ENCODE measurements around the gene PRX.
A peak's percentile ranks its signal among the peaks of the same experiment; 100 is the strongest.
"Not testable (repeated sequence)": the region's sequence is repeated elsewhere in the genome, so short reads cannot be mapped to it uniquely, and the experiment has no call there.

PRX gene

DNA sequence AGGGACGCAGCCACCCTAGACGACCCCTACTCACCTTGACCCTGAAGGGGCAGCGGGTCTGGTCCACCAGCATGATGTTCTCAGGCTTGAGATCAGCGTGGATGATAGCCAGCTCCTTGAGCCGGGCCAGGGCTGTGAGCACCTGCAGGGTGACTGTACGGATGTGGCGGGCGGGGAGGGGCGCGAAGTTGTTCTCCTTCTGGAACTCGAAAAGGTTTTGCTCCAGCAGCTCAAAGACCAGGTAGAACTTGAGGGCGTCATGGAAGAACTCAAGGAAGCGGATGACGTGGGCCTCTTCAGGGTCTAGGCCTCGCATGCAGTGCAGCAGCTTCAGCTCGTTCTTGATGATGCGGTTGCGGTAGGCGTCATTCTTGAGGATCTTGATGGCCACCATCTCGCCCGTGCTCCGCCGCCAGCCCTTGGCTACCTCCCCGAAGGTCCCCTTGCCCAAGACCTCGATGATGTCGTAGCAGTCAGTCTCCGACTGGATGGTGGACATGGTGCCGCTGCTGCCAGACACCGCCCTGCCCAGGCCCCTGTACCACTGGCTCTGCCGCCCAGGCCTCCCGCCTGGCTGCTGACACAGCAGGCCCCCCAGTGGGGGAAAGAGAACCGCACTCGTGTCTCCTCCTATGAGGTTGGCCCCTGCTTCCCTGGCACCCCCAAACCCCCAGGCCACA lies 23.6 kb downstream of the PRX start:
- DNase-seq = no peak

DNA sequence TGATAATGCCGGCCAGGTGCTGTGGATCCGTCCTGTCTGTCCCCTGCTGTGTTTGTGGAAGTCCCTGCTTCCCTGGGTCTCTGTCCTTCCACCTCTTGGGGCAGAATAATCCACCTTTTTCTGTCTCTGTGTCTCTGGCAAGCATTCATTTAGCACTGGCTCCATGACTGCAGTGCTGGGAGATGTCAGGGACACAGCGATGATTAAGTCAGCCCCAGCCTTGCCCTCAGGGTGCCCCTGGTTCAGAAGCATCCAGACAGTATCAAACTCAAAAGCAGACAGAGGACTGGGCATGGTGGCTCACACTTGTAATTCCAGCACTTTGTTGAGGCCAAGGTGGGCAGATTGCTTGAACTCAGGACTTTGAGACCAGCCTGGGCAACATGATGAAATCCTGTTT lies 24.7 kb downstream of the PRX start:
- no peak for DNase-seq

DNA sequence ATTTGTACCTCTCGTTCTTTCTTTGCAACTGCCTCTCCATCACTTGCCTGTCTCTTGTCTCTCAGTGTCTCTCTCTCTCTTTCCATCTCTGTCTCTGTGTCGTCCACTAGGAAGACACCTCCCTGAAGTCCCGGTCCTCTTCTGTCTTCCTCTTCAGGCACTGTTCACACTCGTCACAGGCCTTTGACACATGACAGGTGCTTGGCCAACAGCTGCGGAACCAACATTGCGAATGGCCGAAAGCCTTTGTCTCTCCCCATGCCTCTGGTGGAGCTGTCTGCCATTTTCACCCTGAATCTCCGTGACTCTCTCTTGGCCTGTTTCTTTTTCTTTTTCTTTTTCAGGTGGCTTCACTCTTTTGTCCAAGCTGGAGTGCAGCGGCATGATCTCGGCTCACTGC lies 26.0 kb downstream of the PRX start:
- DNase-seq = no peak

DNA sequence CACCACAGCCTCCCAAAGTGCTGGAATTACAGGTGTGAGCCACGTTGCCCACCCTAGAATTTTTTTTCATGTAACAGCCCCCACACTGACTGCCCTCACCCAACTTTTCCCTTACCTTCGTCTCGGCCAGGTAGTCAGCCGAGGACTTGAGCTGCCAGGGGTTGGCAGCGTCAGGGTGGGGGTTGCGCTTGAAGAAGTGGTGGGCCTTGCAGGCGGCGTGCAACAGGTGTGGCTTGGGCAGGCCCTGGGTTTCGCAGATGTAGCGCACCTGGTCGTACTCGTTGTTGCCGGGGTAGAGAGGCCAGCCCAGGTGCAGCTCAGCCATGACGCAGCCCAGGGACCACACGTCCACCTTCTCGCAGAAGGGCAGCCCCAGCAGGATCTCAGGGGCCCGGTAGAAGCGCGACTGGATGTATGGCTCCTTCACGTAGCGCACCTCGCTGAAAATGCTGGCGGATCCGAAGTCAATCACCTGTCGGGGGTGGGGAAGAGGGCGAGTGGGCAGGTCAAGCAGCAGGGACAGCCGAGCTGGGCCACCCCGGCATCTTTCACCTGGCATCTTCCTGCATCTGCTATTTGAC lies 29.4 kb downstream of the PRX start:
- DNase-seq = no peak

DNA sequence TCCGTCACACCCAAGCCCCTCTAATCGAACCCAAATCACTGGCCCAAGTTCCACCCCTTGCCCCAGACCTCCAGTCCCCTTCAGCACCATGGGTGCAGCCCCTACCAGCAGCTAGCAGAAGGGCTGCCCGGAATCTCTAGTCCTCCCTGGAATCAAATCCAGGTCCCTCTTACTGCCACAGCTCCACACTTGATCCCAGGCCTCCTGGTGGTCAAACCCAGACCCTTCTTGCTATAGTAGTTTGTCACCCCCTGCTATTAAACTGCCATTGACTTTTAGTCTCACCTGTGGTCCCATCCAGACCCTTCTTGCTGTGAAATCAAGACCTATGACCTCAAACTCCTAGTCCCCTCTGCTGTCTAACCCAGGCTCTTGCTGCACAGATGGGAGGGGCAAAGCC lies 31.9 kb downstream of the PRX start:
- DNase-seq = no peak

DNA sequence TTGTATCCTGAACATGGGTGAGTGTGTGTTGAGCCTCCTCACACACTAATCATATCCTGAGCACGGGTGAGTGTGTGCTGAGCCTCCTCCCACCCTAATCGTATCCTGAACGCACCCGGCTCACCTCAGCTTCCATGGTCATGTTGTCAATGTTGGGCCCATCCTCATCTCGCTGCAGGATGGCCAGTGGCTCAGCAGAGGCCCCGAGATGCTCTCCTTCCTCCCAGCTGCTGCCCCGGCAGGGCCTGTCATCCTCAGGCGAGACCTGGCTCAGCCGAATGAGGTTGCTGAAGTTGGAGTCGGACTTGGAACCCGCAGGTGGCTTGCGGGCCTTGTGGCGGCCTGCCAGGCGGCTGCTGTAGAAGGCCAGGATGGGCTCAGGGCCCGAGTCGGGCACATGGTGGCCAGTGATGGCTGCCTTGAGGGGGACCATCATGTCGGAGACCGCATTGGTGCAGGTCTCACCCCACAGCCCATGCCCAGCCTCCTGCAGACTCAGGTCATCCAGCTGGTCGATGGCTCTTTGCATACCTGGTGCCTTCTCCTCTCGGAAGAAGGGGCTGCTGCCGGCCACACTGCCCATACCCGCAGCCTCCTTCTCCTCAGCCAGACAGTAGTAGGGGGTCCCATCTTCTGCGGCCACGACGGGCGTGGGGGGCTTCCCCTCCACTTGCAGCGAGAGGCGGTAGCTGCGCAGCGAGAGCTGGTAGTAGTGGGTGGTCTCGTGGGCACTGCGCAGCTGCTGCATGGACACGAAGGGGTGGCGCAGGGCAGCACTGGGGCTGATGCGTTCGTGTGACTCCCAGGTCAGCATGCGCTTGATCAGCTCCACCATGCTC lies 32.8 kb downstream of the PRX start:
- no peak for DNase-seq

DNA sequence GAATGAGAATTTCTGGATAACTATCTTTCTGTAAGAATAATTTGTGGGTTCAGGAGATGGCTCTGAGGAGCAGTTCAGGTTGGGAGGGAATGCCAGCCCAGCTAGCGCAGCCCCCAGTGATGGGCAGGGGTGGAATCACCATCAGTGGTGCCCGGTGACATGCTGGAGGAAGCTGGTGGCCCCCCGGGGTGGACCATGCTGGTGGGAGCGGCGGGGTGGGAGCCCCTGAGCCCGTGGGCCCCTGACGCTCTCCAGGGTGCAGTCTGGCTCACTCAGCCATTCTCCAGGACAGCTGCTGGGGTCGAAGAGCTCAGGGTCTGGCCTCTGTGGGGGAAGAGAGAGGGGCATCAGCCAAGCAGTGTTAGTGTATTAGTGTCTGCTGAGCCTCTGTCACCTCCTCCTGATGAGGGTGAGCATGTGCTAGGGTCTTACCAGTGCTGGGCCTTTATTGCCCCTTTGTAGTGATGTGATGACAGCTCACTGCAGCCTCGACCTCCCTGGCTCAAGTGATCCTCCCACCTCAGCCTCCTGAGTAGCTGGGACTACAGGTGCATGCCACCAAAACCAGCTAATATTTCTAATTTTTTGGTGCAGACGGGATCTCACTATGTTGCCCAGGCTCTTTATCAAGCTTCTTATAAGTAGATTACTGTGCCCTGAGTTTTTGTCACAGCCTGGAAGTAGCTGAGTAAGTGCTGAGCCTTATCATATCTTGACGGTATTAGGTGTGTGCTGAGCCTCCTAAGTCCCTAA lies 33.6 kb downstream of the PRX start:
- DNase-seq = no peak

DNA sequence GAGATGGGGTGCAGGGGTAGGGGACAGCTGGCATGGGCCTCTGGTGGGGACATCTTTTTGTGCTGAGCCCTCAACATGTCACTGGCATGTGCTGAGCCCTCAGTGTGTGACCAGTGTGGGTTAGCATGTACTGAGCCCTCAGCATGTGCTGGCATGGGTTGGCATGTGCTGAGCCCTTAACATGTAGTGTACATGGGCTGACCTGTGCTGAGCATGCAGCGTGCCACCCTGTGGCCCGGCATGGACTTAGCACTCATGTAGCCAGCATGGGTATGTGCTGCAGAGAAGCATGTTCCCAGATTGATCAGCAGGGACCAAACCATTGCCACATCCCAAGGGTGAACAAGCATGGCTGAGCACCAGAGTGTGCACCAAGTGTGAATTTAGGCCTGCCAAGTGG lies 34.7 kb downstream of the PRX start:
- DNase-seq = no peak

DNA sequence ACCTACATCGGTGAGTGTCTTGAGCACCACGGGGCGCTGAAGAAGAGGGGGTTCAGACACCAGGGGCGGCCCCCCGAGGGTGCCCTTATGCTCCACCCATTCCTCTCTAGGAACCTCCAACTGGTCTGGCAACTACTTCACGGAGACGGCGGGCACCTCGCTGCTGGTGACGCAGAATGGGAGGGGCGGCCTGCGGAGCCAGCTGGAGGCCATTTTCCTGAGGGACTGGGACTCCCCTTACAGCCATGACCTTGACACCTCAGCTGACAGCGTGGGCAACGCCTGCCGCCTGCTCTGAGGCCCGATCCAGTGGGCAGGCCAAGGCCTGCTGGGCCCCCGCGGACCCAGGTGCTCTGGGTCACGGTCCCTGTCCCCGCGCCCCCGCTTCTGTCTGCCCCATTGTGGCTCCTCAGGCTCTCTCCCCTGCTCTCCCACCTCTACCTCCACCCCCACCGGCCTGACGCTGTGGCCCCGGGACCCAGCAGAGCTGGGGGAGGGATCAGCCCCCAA lies 35.2 kb downstream of the PRX start:
- DNase-seq = no peak

DNA sequence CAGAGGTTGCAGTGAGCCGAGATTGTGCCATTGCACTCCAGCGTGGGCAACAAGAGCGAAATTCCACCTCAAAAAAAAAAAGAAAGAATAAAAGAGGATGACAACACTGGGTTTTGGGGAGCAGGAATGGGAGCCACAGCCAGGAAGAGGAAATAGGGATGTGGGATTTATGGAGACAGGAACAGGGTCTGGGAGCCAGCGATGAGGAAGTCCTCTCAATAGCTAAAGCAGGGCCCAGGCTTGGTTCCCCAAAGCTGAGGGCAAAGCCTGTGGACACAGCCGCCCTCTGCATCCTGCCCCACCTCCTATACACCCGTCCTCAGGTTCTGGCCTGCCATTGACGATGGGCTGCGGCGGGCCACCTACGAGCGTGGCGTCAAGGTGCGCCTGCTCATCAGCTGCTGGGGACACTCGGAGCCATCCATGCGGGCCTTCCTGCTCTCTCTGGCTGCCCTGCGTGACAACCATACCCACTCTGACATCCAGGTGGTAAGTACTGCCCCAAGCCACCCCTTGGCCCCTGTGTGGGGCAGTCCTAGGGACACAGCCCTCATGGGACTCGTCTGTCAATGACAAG lies 36.8 kb downstream of the PRX start:
- no peak for DNase-seq

DNA sequence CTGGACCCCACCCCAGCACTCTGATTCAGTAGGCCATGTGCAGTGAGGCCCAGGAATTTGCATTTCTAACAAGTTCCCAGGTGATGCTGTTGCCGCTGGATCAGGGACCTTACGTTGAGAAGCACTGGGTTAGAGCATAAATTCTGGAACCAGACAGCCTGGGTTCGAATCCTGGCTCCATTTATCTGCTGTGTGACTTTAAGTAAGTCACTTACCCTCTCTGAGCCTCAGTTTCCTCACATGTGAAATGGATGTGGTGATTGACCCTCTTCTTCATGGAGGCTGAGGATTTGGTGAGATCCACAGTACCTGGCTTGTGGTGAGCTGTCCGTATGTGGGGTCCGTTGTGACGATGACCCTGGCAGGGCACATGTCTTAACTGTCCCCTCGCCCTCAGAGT lies 39.1 kb downstream of the PRX start:
- DNase-seq = no peak

DNA sequence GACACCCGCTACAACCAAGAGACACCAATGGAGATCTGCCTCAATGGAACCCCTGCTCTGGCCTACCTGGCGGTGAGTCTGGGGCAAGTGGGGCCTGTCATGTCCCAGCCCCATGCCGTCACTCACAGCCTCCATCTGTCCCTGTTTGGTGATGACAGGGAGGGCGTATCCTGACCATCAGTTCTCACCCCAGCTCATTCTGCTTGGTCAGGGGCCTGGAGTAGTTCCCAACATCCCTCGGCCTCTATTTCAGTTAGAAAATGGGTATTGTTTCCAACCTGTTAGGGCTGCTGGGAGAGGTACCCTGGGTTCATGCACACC lies 41.4 kb downstream of the PRX start:
- DNase-seq = no peak

DNA sequence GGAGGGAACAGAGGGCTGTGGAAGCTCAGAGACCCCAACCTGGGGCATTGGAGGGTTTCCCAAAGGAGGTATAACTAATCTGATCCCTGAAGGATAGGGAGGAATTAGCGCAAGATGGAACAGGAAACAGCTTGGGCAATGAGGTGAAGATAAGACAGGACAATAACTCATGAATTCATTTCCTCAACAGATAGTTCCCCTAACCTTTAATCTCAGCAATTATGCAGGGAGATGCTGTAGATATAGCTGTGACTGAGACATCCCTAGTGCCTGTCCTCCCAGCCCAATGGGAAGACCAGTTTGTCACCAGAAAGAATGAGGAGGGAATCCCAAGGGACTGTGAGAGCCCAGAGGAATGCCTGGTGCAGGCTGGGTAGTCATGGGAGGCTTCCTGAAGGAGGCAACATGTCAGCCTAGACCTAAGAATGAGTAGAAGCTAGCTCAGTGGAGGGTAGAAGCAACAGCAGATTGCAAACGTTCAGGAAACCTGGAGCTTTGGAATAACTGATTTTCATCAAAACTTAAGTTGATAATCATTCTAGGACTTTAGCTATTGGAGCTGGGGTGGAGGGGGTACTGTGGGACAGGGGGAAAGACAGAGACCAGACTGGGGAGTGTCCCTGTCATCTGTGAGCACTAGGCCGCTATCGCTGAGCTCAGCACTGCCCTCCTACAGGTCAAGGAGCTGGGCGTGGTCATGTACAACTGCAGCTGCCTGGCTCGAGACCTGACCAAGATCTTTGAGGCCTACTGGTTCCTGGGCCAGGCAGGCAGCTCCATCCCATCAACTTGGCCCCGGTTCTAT lies 42.0 kb downstream of the PRX start:
- DNase-seq = no peak

DNA sequence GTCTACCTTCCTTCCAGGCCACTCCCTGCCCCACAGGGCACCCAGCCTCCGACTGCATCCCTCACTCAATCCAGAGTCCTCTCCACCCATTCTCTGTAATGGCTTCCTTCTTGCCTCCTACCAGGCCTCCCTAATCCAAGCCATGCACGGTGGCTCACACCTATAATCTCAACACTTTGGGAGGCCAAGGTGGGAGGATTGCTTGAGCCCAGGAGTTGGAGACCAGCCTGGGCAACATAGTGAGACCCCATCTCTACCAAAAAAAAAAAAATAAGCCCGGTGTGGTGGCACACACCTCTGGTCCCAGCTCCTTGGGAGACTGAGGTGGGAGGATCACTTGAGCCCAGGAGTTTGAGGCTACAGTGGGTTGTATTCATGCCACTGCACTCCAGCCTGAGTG lies 42.9 kb downstream of the PRX start:
- DNase-seq = not testable (repeated sequence)

DNA sequence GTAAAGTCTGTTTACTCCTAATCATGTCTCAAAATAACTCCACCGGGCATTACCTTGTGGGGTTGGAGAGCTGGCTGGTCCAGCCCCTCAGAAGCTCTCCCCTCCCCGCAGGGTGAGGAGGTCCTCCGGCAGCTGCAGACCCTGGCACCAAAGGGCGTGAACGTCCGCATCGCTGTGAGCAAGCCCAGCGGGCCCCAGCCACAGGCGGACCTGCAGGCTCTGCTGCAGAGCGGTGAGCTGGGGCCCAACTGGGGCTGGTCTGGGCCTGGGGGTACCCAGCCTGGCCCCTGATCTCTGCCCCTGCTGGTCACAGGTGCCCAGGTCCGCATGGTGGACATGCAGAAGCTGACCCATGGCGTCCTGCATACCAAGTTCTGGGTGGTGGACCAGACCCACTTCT lies 43.4 kb downstream of the PRX start:
- DNase-seq = no peak

DNA sequence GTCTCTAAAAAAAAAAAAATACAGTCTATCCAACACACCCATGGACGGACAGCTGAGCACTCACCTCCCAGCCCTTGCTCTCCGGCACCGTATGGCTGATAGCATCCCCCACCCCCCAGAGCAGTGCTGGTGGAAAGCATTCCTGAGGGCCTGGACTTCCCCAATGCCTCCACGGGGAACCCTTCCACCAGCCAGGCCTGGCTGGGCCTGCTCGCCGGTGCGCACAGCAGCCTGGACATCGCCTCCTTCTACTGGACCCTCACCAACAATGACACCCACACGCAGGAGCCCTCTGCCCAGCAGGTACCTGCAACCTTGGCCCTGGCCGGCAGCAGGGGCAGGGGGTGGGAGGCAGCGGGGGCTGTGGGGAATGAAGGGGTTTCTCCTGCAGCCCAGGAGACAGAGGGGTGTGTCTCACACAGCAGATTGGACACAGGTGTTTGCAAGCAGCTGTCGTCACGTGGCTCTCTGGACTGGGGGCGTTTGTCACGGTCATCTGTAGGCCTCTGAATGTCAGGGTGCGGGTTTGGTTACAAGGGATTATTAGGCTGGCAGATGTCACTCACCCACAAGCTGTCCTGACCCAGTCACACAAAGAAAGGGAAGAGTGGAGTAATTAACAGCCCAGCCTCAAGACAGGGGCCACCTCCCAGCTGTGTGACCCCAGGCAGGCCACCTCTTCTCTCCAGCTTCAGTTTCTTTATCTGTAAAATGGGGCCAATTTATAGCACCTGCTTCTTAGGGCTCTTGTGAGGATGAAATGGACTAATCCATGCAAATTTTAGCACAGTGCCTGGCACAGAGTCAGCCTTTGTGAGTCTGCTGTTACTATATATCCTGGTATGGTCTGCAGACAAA lies 45.4 kb downstream of the PRX start:
- DNase-seq = no peak

DNA sequence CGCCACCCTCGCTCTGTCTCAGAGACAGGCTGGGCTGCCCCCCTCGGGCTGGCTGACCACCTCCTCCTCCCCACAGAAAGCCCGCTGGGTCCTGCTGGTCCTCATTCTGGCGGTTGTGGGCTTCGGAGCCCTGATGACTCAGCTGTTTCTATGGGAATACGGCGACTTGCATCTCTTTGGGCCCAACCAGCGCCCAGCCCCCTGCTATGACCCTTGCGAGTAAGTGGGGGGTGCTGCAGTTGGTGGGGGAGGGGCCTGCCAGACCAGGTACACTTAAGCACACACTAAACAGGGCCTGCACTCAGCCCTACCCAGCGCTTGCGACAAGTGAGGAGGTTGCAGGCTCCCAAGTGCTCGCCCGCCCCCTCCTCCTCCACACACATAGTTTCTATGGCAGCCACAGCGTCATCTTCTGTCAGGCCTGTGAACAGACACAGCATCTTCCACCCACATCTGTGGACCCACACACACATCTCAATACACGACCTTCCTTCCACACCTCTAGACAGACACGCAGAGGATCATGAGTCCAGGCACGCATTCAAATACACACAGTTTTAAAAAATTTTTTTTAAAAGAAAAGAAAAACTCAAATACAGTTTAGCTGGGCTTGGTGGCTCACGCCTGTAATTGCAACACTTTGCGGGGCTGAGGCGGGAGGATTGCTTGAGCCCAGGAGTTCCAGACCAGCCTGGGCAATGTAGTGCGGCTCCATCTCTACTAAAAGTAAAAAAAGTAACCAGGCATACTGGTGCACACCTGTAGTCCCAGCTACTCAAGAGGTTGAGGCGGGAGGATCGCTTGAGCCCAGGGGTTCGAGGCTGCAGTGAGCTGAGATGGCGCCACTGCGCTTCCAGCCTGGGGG lies 46.2 kb downstream of the PRX start:
- DNase-seq = no peak

DNA sequence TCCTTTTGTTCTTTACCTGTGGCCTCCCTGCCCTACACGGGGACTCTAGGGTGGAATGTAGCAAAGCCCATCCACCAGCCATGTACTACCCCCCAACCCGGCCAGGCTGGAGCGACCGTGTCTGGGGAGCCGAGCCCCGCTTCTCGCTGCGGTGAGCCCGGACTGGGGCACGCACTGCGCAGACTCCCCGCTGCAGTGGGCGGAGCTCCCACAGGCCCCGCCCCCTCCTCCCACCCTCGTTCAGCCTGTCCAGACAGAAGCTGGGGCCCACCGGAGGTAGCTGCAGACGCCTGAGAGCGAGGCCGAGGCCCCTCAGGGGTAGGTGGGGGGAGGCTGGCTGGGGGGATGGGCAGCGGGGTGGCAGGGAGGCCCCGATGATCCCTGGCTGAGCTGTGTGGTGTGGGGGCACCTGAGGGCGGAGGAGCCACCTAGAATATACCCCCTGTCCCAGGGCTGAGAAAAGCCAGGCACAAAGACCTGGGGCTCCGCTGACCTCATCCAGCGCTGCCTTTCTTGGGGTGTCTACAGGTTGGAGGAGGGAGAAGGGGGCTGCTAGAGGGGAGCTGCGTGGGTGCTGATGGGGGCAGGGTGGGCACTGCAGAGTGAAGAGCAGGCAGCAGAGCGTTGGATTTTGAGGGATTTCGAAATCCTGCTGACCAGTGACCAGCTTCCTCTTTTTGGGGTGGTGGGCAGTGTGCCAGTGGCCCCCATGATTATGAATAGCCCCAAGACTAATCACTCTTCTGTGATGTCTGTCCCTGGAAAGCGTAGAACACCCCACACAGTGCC lies 47.4 kb downstream of the PRX start:
- peak; percentile 85 for DNase-seq

DNA sequence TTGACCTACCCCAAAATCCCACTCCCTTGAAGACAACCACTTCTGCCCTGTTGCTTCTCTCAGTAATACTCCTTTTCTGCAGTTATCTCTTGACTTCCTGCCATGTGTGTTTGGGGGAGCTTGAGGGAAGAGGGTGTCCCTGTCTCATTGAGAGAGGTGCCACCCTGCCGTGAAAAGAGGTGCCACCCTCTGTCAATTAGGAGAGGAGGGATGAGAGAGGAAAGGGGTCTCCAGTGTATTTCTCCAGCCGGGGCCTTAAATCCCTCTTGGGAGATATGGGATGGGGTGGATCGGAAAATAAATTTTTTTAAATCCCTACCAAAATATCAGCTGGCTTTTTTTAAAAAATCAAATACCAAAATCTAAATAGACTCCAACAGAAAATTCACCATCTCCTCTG lies 48.2 kb downstream of the PRX start:
- no peak for DNase-seq

Data from activated CD8-positive, alpha-beta memory T cell treated with anti-CD3 and anti-CD28 coated beads for 24 hours (primary cell).